ENCODE data around the gene ABCG5. TPM values are rescaled to one million over a fixed set of nuclear protein-coding genes. Genes with fewer than 3 reads are reported as not detected.

ABCG5 gene
- total RNA-seq, 1 donor, result not detected

DNA sequence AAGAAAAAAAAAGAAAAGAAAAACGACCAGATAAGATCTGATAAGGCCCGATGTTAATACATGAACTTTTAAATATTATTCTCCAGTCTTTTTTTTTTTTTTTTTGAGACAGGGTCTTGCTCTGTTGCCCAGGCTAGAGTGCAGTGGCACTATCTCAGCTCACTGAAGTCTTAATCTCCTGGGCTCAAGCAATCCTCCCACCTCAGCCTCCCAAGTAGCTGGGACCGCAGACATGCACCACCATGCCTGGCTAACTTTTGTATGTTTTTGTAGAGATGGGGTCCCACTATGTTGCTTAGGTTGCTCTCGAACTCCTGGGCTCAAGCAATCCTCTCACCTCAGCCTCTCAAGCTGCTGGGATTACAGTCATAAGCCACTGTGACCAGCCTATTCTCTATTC lies 1.6 kb downstream of the ABCG5 start:
- H3K4me3 ChIP-seq (ENCODE audit: low read depth, low read length), result no peak overlapping the region
- DNase-seq (ENCODE audit: low read depth), result no peak
- TF ChIP-seq CTCF (IDR thresholded peaks at IDR 0.05; ENCODE audit: insufficient read depth, low read length), result no peak

DNA sequence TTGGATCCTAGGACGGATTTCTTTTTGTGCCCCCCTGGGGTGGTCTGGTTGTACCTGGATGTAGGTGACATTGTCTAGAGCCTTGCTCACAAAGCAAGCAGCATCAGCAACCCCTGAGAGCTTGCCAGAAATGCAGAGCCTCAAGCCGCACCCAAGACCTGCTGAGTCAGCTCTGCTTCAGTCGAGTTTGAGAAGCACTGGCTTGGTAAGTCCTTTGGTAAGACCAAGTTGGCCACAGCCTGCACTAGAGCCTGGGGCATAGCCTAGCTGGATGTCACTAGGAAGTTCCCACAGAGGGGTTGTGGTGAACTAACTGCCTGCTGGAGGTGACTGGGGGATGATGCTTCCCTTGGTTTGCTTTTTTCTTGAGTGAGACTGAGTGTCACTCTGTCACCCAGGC lies 6.2 kb downstream of the ABCG5 start:
- TF ChIP-seq CTCF (IDR thresholded peaks at IDR 0.05; ENCODE audit: insufficient read depth, low read length), result no peak
- no peak overlapping the region for H3K4me3 ChIP-seq (ENCODE audit: low read depth, low read length)
- peak; percentile 27 for DNase-seq (ENCODE audit: low read depth)

DNA sequence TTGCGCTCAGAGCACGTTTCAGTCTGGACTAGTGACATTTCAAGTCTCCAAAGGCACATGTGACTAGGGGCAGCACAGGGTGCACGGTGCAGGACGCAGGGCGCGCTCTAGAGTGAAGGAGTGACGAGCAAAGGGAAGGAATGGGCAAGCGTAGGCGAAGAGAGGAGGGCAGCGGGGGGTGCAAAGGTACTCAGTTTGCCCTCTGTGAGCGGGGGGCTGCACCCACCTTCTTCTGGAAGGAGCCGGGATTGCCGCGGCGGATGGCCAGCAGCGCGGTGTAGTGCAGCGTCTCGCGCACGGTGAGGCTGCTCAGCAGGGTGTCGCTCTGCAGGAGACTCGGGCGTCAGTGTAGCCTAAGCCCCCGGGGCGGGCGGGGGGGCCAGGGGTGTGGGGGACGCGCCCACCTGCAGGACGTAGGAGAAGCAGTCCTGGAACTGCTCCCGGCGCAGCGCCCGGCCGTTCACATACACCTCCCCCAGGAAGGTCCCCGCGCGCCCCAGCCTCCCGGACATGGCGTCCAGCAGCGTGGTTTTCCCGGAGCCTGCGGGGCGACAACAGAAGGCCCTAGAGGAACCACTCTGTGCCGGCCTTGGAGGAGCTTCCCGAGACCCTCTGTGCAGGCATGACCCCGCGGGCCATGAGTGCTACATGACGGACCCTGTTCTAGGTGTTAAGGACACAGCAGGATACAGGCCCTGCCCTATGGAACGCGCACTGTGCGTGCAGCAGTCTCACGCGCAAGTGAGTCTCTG lies 6.9 kb downstream of the ABCG5 start:
- TF ChIP-seq CTCF (IDR thresholded peaks at IDR 0.05; ENCODE audit: insufficient read depth, low read length), result no peak
- no peak overlapping the region for H3K4me3 ChIP-seq (ENCODE audit: low read depth, low read length)
- DNase-seq (ENCODE audit: low read depth), result no peak

DNA sequence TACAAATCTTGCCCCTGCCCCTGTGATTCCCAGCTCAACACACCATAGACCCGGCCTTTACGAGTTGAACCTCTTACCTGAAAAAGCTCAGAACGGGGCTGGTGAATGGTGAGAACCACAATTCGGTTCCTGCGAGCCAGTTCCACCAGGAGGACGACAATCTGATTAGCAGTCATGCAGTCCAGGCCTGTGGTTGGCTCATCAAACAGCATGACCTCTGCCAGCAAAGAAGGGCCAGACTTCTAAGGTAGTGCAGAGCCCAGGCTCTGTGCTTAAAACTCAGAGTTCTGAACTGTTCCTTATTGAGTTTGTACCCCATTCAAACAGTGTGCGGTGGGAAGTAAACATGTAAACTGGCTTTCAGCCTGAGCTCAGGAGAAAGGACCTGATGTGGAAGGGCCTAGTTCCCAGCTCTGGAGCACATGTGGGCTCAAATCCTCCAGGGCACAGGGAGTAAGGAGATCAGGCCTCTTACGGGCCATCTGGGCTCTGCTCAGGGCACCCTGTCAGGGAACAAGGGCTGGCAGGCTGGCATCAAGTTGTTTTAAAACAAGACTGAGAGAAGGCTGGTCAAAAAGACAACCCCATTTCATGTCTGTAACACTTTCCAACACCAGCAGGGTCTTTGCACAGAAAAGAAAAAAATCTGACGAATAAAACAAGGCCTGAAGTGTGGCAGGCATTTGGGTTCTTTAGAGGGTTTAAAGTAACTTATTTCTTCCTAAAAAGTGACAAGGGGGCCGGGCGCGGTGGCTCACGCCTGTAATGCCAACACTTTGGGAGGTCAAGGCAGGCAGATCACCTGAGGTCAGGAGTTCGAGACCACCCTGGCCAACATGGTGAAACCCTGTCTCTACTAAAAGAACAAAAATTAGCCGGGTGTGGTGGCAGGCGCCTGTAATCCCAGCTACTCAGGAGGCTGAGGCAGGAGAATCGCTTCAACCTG lies 12.1 kb downstream of the ABCG5 start:
- no peak for DNase-seq (ENCODE audit: low read depth)
- TF ChIP-seq CTCF (IDR thresholded peaks at IDR 0.05; ENCODE audit: insufficient read depth, low read length), result no peak
- H3K4me3 ChIP-seq (ENCODE audit: low read depth, low read length), result no peak overlapping the region

DNA sequence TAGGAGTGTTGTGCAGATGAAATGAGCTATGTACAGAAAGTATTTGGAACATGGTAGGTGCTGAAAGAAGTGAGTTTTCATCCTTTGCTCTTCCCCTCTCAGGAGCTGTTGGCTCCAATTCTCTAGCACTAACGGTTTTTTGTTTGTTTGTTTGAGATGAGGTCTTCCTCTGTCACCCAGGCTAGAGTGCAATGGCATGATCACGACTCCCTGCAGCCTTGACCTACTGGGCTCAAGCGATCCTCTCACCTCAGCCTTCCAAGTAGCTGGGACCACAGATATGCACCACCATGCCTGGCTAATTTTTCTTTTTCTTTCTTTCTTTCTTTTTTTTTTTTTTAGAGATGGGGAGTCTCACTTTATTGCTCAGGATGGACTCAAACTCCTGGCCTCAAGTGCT lies 12.8 kb downstream of the ABCG5 start:
- no peak for DNase-seq (ENCODE audit: low read depth)
- no peak for TF ChIP-seq CTCF (IDR thresholded peaks at IDR 0.05; ENCODE audit: insufficient read depth, low read length)
- H3K4me3 ChIP-seq (ENCODE audit: low read depth, low read length), result no peak overlapping the region

- no peak for DNase-seq (ENCODE audit: low read depth)
- TF ChIP-seq CTCF (IDR thresholded peaks at IDR 0.05; ENCODE audit: insufficient read depth, low read length), result no peak
Measured at GRCh38 chr2:43824951-43825493, 13.6 kb downstream of the ABCG5 start.

More at GRCh38 chr2:43824951-43825493, 13.6 kb downstream of the ABCG5 start:
- no peak overlapping the region for H3K4me3 ChIP-seq (ENCODE audit: low read depth, low read length)

Data from fibroblast of the aortic adventitia (primary cell).